MM.1S (cell line): ENCODE data around the gene STXBP1.

Source experiments
- EZH2 ChIP-seq: fragments of 300-600 bp; sonication (generic); optimal IDR thresholded peaks from 2 replicates; pipeline ENCODE3; 2017; ENCODE audit warnings: low read depth, mild to moderate bottlenecking, antibody characterized with exemption, low read length, mixed read lengths
- TF ChIP-seq, protein P1 (sequence below): fragments of 300-600 bp; sonication (generic); IDR thresholded peaks from 2 replicates; pipeline ENCODE4 v1.5.1; 2016; ENCODE audit warnings: antibody characterized with exemption, low read length, mixed read lengths

DNA sequence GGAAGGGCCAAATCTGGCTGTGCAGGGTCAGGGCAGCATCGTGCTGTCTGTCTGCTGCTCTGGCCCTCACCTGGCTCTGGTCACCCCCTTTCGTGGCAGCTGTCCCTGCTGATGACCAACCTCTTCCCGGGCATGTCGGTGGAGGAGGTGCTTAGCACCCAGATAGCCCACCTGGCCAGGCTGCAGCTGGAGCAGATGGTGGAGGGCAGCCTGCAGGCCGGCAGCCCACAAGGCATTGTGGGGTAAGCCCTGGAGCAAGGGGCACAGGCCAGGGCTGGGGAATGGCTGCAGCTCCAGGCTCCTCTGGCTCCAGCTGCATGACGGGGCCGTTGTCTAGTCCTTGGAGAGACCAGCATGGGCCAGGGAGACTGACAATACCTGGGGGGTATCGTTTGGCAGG lies 114.8 kb downstream of the STXBP1 start:
- TF ChIP-seq, protein P1, sequence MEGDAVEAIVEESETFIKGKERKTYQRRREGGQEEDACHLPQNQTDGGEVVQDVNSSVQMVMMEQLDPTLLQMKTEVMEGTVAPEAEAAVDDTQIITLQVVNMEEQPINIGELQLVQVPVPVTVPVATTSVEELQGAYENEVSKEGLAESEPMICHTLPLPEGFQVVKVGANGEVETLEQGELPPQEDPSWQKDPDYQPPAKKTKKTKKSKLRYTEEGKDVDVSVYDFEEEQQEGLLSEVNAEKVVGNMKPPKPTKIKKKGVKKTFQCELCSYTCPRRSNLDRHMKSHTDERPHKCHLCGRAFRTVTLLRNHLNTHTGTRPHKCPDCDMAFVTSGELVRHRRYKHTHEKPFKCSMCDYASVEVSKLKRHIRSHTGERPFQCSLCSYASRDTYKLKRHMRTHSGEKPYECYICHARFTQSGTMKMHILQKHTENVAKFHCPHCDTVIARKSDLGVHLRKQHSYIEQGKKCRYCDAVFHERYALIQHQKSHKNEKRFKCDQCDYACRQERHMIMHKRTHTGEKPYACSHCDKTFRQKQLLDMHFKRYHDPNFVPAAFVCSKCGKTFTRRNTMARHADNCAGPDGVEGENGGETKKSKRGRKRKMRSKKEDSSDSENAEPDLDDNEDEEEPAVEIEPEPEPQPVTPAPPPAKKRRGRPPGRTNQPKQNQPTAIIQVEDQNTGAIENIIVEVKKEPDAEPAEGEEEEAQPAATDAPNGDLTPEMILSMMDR: no peak
- TF ChIP-seq EZH2: no peak
